Lung (tissue), 12 donors: ENCODE data around the gene PPP6R3. TPM values are rescaled to one million over a fixed set of nuclear protein-coding genes. Genes with fewer than 3 reads are reported as not detected.

ENCODE experiments used
- ATAC-seq: fragments of 200-7000 bp; cut with Tn5 transposase; one replicate; pipeline ENCODE4 v1.9.1; 2020; ENCODE audit warnings: moderate number of reproducible peaks; ENCODE audit not compliant: insufficient read depth, low FRiP score
- DNase-seq, 3 donors: peaks; one replicate each; pipeline ENCODE4 v3.0.0-alpha.2; 2013 to 2017
- H3K27ac ChIP-seq, 2 donors: one replicate each; pipeline ENCODE4 v1.5.1; 2013; ENCODE audit warnings: mild to moderate bottlenecking in 2 of 2, moderate library complexity in 2 of 2, control low read depth in 1 of 2, inconsistent platforms in 1 of 2, low read depth in 1 of 2, low read length in 1 of 2
- H3K27me3 ChIP-seq, 3 donors: one replicate each; pipeline ENCODE4 v1.5.1; 2013; ENCODE audit warnings: low read length in 2 of 3; ENCODE audit not compliant: control insufficient read depth in 3 of 3, insufficient read depth in 3 of 3
- H3K36me3 ChIP-seq, 4 donors: one replicate each; pipeline ENCODE4 v1.5.1; 2013; ENCODE audit warnings: low read length in 4 of 4, mild to moderate bottlenecking in 1 of 4, moderate library complexity in 1 of 4; ENCODE audit not compliant: control insufficient read depth in 4 of 4, insufficient read depth in 4 of 4
- H3K4me1 ChIP-seq, 5 donors: one replicate each; pipeline ENCODE4 v1.5.1; 2013; ENCODE audit warnings: low read length in 5 of 5, mild to moderate bottlenecking in 2 of 5, moderate library complexity in 1 of 5; ENCODE audit not compliant: control insufficient read depth in 5 of 5, insufficient read depth in 5 of 5
- H3K4me3 ChIP-seq: one replicate; pipeline ENCODE4 v1.5.1; 2013; ENCODE audit warnings: mild to moderate bottlenecking, control low read depth, moderate library complexity
- H3K9ac ChIP-seq, 2 donors: one replicate each; pipeline ENCODE4 v1.5.1; 2013; ENCODE audit warnings: low read length in 2 of 2, control low read depth in 1 of 2; ENCODE audit not compliant: insufficient read depth in 1 of 2
- H3K9me3 ChIP-seq, 4 donors: one replicate each; pipeline ENCODE4 v1.5.1; 2013; ENCODE audit warnings: low read length in 3 of 4, mild to moderate bottlenecking in 1 of 4, moderate library complexity in 1 of 4; ENCODE audit not compliant: control insufficient read depth in 4 of 4, insufficient read depth in 3 of 4
- CTCF ChIP-seq: IDR thresholded peaks from 2 replicates; pipeline ENCODE4 v1.5.1; 2012; ENCODE audit warnings: mild to moderate bottlenecking; ENCODE audit errors: control extremely low read depth, extremely low read depth
- WGBS, 2 donors: extraction: QIAGEN DNeasy Blood & Tissue Kit; methylation state at CpG; one replicate each; pipeline ENCODE4 v1.1.7; 2013; 5-methylcytosine and 5-hydroxymethylcytosine counted together
- polyA plus RNA-seq, 2 donors: library from polyadenylated mRNA; stranded (reverse); fragments of 200-250 nt; gene quantifications; one replicate each; pipeline ENCODE4 v1.2.1, GENCODE V29; 2013
- total RNA-seq, 2 donors: library from RNA; depleted of rRNA in 1 of 2; stranded (reverse); fragments of >200 nt in 1 of 2; gene quantifications; one replicate each; pipeline ENCODE4 v1.2.1, GENCODE V29; 2014 to 2021
- donor health status: control.
- donor health status: control.
- donor health status: Bipolar disorder and iron deficiency.
- donor health status: healthy.
- donor health status: DM: yes; HTN: yes; CAD: no.

The PPP6R3 gene
- total and polyA plus RNA-seq, 4 donors = 28.5 to 217 (median 60.7) TPM

- ATAC-seq (no peak), DNase-seq (no peak)
- TF ChIP-seq CTCF = no peak
- H3K27me3 ChIP-seq = no peaks in the 10 kb centered on the region
- no peak overlapping the region for H3K27ac ChIP-seq
- H3K4me3 ChIP-seq = no peak overlapping the region
- 88 to 94% methylated on average over 6 of the region's 6 CpGs for WGBS, 2 donors
- H3K4me1 ChIP-seq = peaks cover 0 to 20% (median 0%) of the 10 kb centered on the region in 5 donors
- no peak overlapping the region for H3K9ac ChIP-seq
- H3K9me3 ChIP-seq = no peaks in the 10 kb centered on the region
- peaks cover 0 to 15% (median 2%) of the 10 kb centered on the region in 4 donors for H3K36me3 ChIP-seq
Observed at GRCh38 chr11:68513930-68514487, 53.5 kb downstream of the PPP6R3 start.

GRCh38 chr11:68517121-68517741 lies 56.7 kb downstream of the PPP6R3 start:
- no peak for ATAC-seq
- no peaks in the 10 kb centered on the region for H3K9me3 ChIP-seq
- peaks cover 10 to 30% (median 15%) of the 10 kb centered on the region in 4 donors for H3K36me3 ChIP-seq
- no peak overlapping the region for H3K9ac ChIP-seq
- no peaks in the 10 kb centered on the region for H3K27me3 ChIP-seq
- no peak for TF ChIP-seq CTCF
- H3K27ac ChIP-seq = no peak overlapping the region
- DNase-seq = no peak
- H3K4me3 ChIP-seq = no peak overlapping the region
- peaks cover 0 to 15% (median 0%) of the 10 kb centered on the region in 5 donors for H3K4me1 ChIP-seq
- 77 to 78% methylated on average over 5 of the region's 5 CpGs for WGBS, 2 donors

- WGBS, 2 donors = 36 to 68% methylated on average over 1 of the region's 1 CpG
- DNase-seq (no peak), ATAC-seq (no peak)
- TF ChIP-seq CTCF = no peak
- H3K27me3 ChIP-seq = no peaks in the 10 kb centered on the region
- H3K9me3 ChIP-seq = no peaks in the 10 kb centered on the region
- H3K36me3 ChIP-seq = peaks cover 12 to 38% (median 20%) of the 10 kb centered on the region in 4 donors
- peaks cover 0 to 13% (median 0%) of the 10 kb centered on the region in 5 donors for H3K4me1 ChIP-seq
- H3K4me3 ChIP-seq = no peak overlapping the region
- H3K9ac ChIP-seq = no peak overlapping the region
- H3K27ac ChIP-seq = no peak overlapping the region
Observed at GRCh38 chr11:68518191-68518590, 57.6 kb downstream of the PPP6R3 start.
